Osteocyte (in vitro differentiated cells): ENCODE results near the gene DHRS13. TPM values are rescaled to one million over a fixed set of nuclear protein-coding genes. Genes with fewer than 3 reads are reported as not detected.
"Not testable (repeated sequence)": the region's sequence is repeated elsewhere in the genome, so short reads cannot be mapped to it uniquely, and the experiment has no call there.

Experiments used
- DNase-seq: peaks from one replicate; pipeline ENCODE4 v3.0.0; 2021; ENCODE audit warnings: mixed read lengths; ENCODE audit not compliant: unreplicated experiment; ENCODE audit errors: extremely low spot score
- H3K27ac Mint-ChIP-seq: one replicate; pipeline ENCODE4 v1.8.0; 2021; ENCODE audit warnings: mild to moderate bottlenecking, mixed read lengths; ENCODE audit not compliant: unreplicated experiment
- H3K27me3 Mint-ChIP-seq: one replicate; pipeline ENCODE4 v1.8.0; 2021; ENCODE audit warnings: mixed read lengths; ENCODE audit not compliant: unreplicated experiment
- H3K36me3 Mint-ChIP-seq: one replicate; pipeline ENCODE4 v1.8.0; 2021; ENCODE audit warnings: mixed read lengths; ENCODE audit not compliant: unreplicated experiment
- H3K4me1 Mint-ChIP-seq: one replicate; pipeline ENCODE4 v1.8.0; 2021; ENCODE audit warnings: mixed read lengths; ENCODE audit not compliant: unreplicated experiment
- H3K4me3 Mint-ChIP-seq: one replicate; pipeline ENCODE4 v1.8.0; 2021; ENCODE audit warnings: mild to moderate bottlenecking, moderate library complexity, mixed read lengths; ENCODE audit not compliant: unreplicated experiment
- H3K9me3 Mint-ChIP-seq: one replicate; pipeline ENCODE4 v1.8.0; 2021; ENCODE audit warnings: mixed read lengths; ENCODE audit not compliant: unreplicated experiment
- CTCF ChIP-seq: fragments of 200-600 bp; sonication (generic); IDR thresholded peaks from 2 replicates; pipeline ENCODE4 v1.5.0; 2021; ENCODE audit warnings: antibody characterized with exemption, mild to moderate bottlenecking, moderate library complexity
- microRNA-seq: library from miRNA; unstranded; fragments of <30 nt; microRNA quantifications from one replicate; pipeline ENCODE4 v1.1.0, GENCODE V29; 2020; ENCODE audit not compliant: unreplicated experiment
- total RNA-seq: library from RNA; stranded (reverse); gene quantifications from 2 replicates; pipeline ENCODE4 v1.2.1, GENCODE V29; 2021

The DHRS13 gene
- total RNA-seq, 1 donor from 2014 or later, result 10.7 TPM

GRCh38 chr17:28848667-28849066, 54.2 kb downstream of the DHRS13 start:
- not testable (repeated sequence) for DNase-seq, H3K9me3 Mint-ChIP-seq, H3K36me3 Mint-ChIP-seq, H3K4me1 Mint-ChIP-seq, H3K27me3 Mint-ChIP-seq, H3K4me3 Mint-ChIP-seq, H3K27ac Mint-ChIP-seq
- peak; percentile 38 for TF ChIP-seq CTCF

Small RNA genes within 50 kb of the gene (microRNA-seq; reads per million reads assigned to microRNA genes)
- gene MIR451B, result not detected

Other genes starting within 250 kb of the DHRS13 start
- gene SDF2, start 241.2 kb downstream of the DHRS13 start, total RNA-seq, result 71.0 and 73.0 TPM in 2 replicates
- 91.2 and 92.0 TPM in 2 replicates for gene SUPT6H, start 240.9 kb downstream of the DHRS13 start, total RNA-seq
- 2.1 and 3.0 TPM in 2 replicates for gene PROCA1, start 191.2 kb downstream of the DHRS13 start, total RNA-seq
- gene RAB34, start 185.2 kb downstream of the DHRS13 start, total RNA-seq, result 153 TPM in 2 replicates
- gene RPL23A, start 183.1 kb downstream of the DHRS13 start, total RNA-seq, result 1,390 and 1,395 TPM in 2 replicates
- gene TLCD1, start 176.8 kb downstream of the DHRS13 start, total RNA-seq, result 3.8 and 5.8 TPM in 2 replicates
- 8.5 and 9.9 TPM in 2 replicates for gene NEK8, start 174.3 kb downstream of the DHRS13 start, total RNA-seq
- gene TRAF4, start 159.1 kb downstream of the DHRS13 start, total RNA-seq, result 76.1 and 95.5 TPM in 2 replicates
- 19.4 and 21.2 TPM in 2 replicates for gene FAM222B, start 60.3 kb downstream of the DHRS13 start, total RNA-seq
- gene ERAL1, start 48.1 kb downstream of the DHRS13 start, total RNA-seq, result 38.3 and 38.5 TPM in 2 replicates
- gene FLOT2, start 5.3 kb downstream of the DHRS13 start, total RNA-seq, result 95.8 and 104 TPM in 2 replicates
- 50.3 and 52.8 TPM in 2 replicates for gene PHF12, start 48.4 kb upstream of the DHRS13 start, total RNA-seq
- not detected in 2 replicates for gene SEZ6, start 103.0 kb upstream of the DHRS13 start, total RNA-seq
- gene PIPOX, start 140.1 kb upstream of the DHRS13 start, total RNA-seq, result 1.1 and 1.6 TPM in 2 replicates